Endothelial cell of umbilical vein (primary cell): ENCODE measurements around the gene ZNF154. TPM values are rescaled to one million over a fixed set of nuclear protein-coding genes. Genes with fewer than 3 reads are reported as not detected.

Source experiments
- BruUV-seq: library from RNA; stranded (reverse); fragments of 400-500 nt; replicated peaks from 2 replicates; lab custom pipeline; 2021; lab: Mats Ljungman, UMichigan
- CTCF ChIA-PET: fragments of 300-600, 350-600 bp; sonication (Branson Sonifier 250); formaldehyde crosslinking; loops from one replicate; lab custom pipeline; 2021; ENCODE audit warnings: antibody characterized with exemption, inconsistent platforms; lab: Charles Lee
- POLR2A ChIA-PET: fragments of 300-600, 350-600 bp; sonication (Branson Sonifier 250); formaldehyde crosslinking; loops from one replicate; lab custom pipeline; 2021; ENCODE audit warnings: antibody characterized with exemption, inconsistent platforms; lab: Charles Lee
- DNase-seq: peaks from one replicate; pipeline ENCODE4 v3.0.0-alpha.2; 2011; ENCODE audit warnings: low read depth, low spot score
- FAIRE-seq: peaks from 2 replicates; lab custom pipeline; 2011; peaks lifted over from hg19 to GRCh38; lab: Jason Lieb, UNC
- H2AFZ ChIP-seq: 2 replicates; pipeline ENCODE4 v1.6.0; 2012; ENCODE audit warnings: low read depth, low read length, control low read depth, inconsistent platforms
- H3K27ac ChIP-seq: 2 replicates; pipeline ENCODE4 v1.5.1; 2011; ENCODE audit warnings: low read depth, mild to moderate bottlenecking, control low read depth, low read length, moderate library complexity; ENCODE audit not compliant: insufficient read depth
- H3K27me3 ChIP-seq, 2 experiments: 2 replicates each; pipeline versions ENCODE4 v1.6.0 to v1.6.1; 2011; ENCODE audit warnings: low read length in 2 of 2, mixed read lengths in 1 of 2; ENCODE audit not compliant: control insufficient read depth in 2 of 2, insufficient read depth in 2 of 2
- H3K36me3 ChIP-seq, 2 experiments: 2 replicates in 1 of 2; 3 replicates in 1 of 2; pipeline ENCODE4 v1.5.1; 2011; ENCODE audit warnings: low read length in 2 of 2, mild to moderate bottlenecking in 1 of 2, moderate library complexity in 1 of 2; ENCODE audit not compliant: control insufficient read depth in 2 of 2, insufficient read depth in 2 of 2; ENCODE audit errors: extremely low read depth in 1 of 2
- H3K4me1 ChIP-seq: 3 replicates; pipeline ENCODE4 v1.5.1; 2011; ENCODE audit warnings: mild to moderate bottlenecking, low read length; ENCODE audit not compliant: control insufficient read depth, insufficient read depth; ENCODE audit errors: extremely low read depth
- H3K4me2 ChIP-seq: 2 replicates; pipeline ENCODE4 v1.6.1; 2011; ENCODE audit warnings: low read length, control low read depth, mixed read lengths; ENCODE audit not compliant: insufficient read depth
- H3K4me3 ChIP-seq, 3 experiments: fragments of 200-600 bp in 1 of 3; sonication (generic), shearing (Covaris generic) in 1 of 3; replicated peaks in 1 of 3; 2 replicates each; pipeline ENCODE4 v1.5.1; 2011 to 2016; ENCODE audit warnings: control low read depth in 3 of 3, low read length in 3 of 3, mild to moderate bottlenecking in 2 of 3, inconsistent platforms in 1 of 3, low read depth in 1 of 3, moderate library complexity in 1 of 3; ENCODE audit not compliant: insufficient read depth in 1 of 3
- H3K79me2 ChIP-seq: 2 replicates; pipeline ENCODE4 v1.6.0; 2012; ENCODE audit warnings: low read length, inconsistent platforms; ENCODE audit not compliant: control insufficient read depth, insufficient read depth
- H3K9ac ChIP-seq: replicated peaks from 2 replicates; pipeline ENCODE3; 2011; ENCODE audit warnings: low read length, control low read depth; ENCODE audit not compliant: insufficient read depth; ENCODE audit errors: extremely low read depth
- H3K9me1 ChIP-seq: replicated peaks from 3 replicates; pipeline ENCODE4 v1.6.0; 2011; ENCODE audit warnings: mild to moderate bottlenecking, low read length; ENCODE audit not compliant: control insufficient read depth, insufficient read depth; ENCODE audit errors: extremely low read depth
- H3K9me3 ChIP-seq: replicated peaks from 2 replicates; pipeline ENCODE4 v1.5.1; 2012; ENCODE audit warnings: low read length, inconsistent platforms; ENCODE audit not compliant: control insufficient read depth, insufficient read depth
- H4K20me1 ChIP-seq: replicated peaks from 2 replicates; pipeline ENCODE3; 2011; ENCODE audit warnings: mild to moderate bottlenecking, low read length; ENCODE audit not compliant: control insufficient read depth, insufficient read depth; ENCODE audit errors: extremely low read depth
- EZH2 ChIP-seq: IDR thresholded peaks from 2 replicates; pipeline ENCODE4 v1.6.1; 2012; ENCODE audit warnings: borderline replicate concordance, low read depth, mild to moderate bottlenecking, moderate library complexity, low read length, inconsistent platforms; ENCODE audit not compliant: severe bottlenecking
- FOS ChIP-seq: IDR thresholded peaks from 2 replicates; pipeline ENCODE4 v1.6.1; 2011; ENCODE audit warnings: mild to moderate bottlenecking, low read length, moderate library complexity, borderline replicate concordance; ENCODE audit not compliant: insufficient read depth
- GATA2 ChIP-seq: IDR thresholded peaks from 2 replicates; pipeline ENCODE4 v1.7.0; 2011; ENCODE audit warnings: low read depth, mild to moderate bottlenecking, moderate library complexity, mixed read lengths, low read length; ENCODE audit not compliant: insufficient read length, insufficient read depth
- MYC ChIP-seq: IDR thresholded peaks from one replicate; pipeline ENCODE4 v1.6.1; 2011; ENCODE audit warnings: mild to moderate bottlenecking, low read depth, low read length
- POLR2A ChIP-seq: IDR thresholded peaks from 2 replicates; pipeline ENCODE4 v1.6.1; 2012; ENCODE audit warnings: low read depth, mild to moderate bottlenecking, control low read depth, low read length
- POLR2AphosphoS5 ChIP-seq: IDR thresholded peaks from 2 replicates; pipeline ENCODE4 v1.6.1; 2012; ENCODE audit warnings: low read depth, mild to moderate bottlenecking, control low read depth, low read length, moderate library complexity; ENCODE audit not compliant: insufficient read depth
- dilution Hi-C: fragments of 300-500 bp; cut with MboI; formaldehyde crosslinking; loops from one replicate; pipeline ENCODE4 v1.15.0; 2019; ENCODE audit warnings: low sequenced_read_pairs; ENCODE audit not compliant: extremely low pct_ligation_motif_present
- intact Hi-C: fragments of 100-400 bp; cut with micrococcal nuclease; formaldehyde crosslinking; loops from one replicate; pipeline ENCODE4 v1.10.0; 2022
- polyA plus RNA-seq, 4 experiments: library from polyadenylated mRNA; depleted of rRNA in 3 of 4; stranded (reverse) in 3 of 4; unstranded in 1 of 4; fragments of >200 nt; gene quantifications; 2 replicates each; pipeline versions ENCODE4 v1.2.1 to v1.2.3, GENCODE V29; 2011 to 2012; ENCODE audit warnings: missing spikeins in 1 of 4
- total RNA-seq: library from RNA; stranded (reverse); gene quantifications from 2 replicates; pipeline ENCODE4 v1.2.3, GENCODE V29; 2021

ZNF154 gene
- total and polyA plus RNA-seq, 2 donors (not counting 3 experiments of a cell fraction or from before 2014, with no cell fraction given), result 1.3 to 2.0 TPM

GRCh38 chr19:57672466-57672865, 36.5 kb downstream of the ZNF154 start:
- H4K20me1 ChIP-seq, result no peaks in the 10 kb centered on the region
- ChIA-PET POLR2A (no interaction called here), CTCF (no interaction called here)
- H3K4me3 ChIP-seq, result no peak overlapping the region
- H3K27me3 ChIP-seq, result no peaks in the 10 kb centered on the region
- no peaks in the 10 kb centered on the region for H3K79me2 ChIP-seq
- no peak overlapping the region for H3K4me2 ChIP-seq
- no peaks in the 10 kb centered on the region for H3K36me3 ChIP-seq
- intact Hi-C loops (no loop called here), dilution Hi-C loops (no loop called here)
- H3K4me1 ChIP-seq, result no peaks in the 10 kb centered on the region
- FAIRE-seq, result no peak
- no peak for DNase-seq
- no peaks in the 10 kb centered on the region for H3K9me1 ChIP-seq
- BruUV-seq, result no TSS peak
- no peak overlapping the region for H3K9ac ChIP-seq
- no peak overlapping the region for H3K27ac ChIP-seq
- TF ChIP-seq POLR2A (no peak), EZH2 (no peak), MYC (no peak), GATA2 (no peak), POLR2AphosphoS5 (no peak)
- H3K9me3 ChIP-seq, result no peaks in the 10 kb centered on the region
- no peak overlapping the region for H2AFZ ChIP-seq

- Histone ChIP-seq H4K20me1 (no peaks in the 10 kb centered on the region), H3K9me1 (no peaks in the 10 kb centered on the region), H3K4me3 (no peak overlapping the region), H3K36me3 (no peaks in the 10 kb centered on the region), H3K4me2 (no peak overlapping the region), H3K27me3 (no peaks in the 10 kb centered on the region), H3K4me1 (no peaks in the 10 kb centered on the region), H3K9ac (no peak overlapping the region), H3K27ac (no peak overlapping the region), H3K79me2 (no peaks in the 10 kb centered on the region), H2AFZ (no peak overlapping the region), H3K9me3 (no peaks in the 10 kb centered on the region)
- DNase-seq, result no peak
- dilution Hi-C loops (no loop called here), intact Hi-C loops (no loop called here)
- FAIRE-seq, result no peak
- no TSS peak for BruUV-seq
- ChIA-PET POLR2A (no interaction called here), CTCF (interaction anchor here (1.4 kb wide), 1 partner anchor 15 kb away, joined by 4 read pairs; no protein-coding TSS in a partner anchor)
- TF ChIP-seq GATA2, result no peak
- TF ChIP-seq POLR2AphosphoS5, result no peak
- no peak for TF ChIP-seq MYC
- no peak for TF ChIP-seq EZH2
- no peak for TF ChIP-seq FOS
Measured at GRCh38 chr19:57671124-57671895, 37.7 kb downstream of the ZNF154 start.
